ES-I3 (cell line): Measurements from ENCODE around the gene IL36A.

Experiments used
- H3K36me3 ChIP-seq: 2 replicates; pipeline ENCODE4 v1.6.1; 2013; ENCODE audit warnings: mild to moderate bottlenecking, low read length, control low read depth, moderate library complexity; ENCODE audit not compliant: insufficient read depth
- H3K4me1 ChIP-seq: 2 replicates; pipeline ENCODE4 v1.6.1; 2013; ENCODE audit warnings: mild to moderate bottlenecking, control low read depth, low read length; ENCODE audit not compliant: insufficient read depth
- H3K9ac ChIP-seq: 2 replicates; pipeline ENCODE4 v1.6.1; 2013; ENCODE audit warnings: low read depth, mild to moderate bottlenecking, low read length, moderate library complexity
- H3K9me3 ChIP-seq: 2 replicates; pipeline ENCODE4 v1.6.1; 2013; ENCODE audit warnings: mild to moderate bottlenecking, low read length, moderate library complexity; ENCODE audit not compliant: control insufficient read depth, insufficient read depth

Gene IL36A

DNA sequence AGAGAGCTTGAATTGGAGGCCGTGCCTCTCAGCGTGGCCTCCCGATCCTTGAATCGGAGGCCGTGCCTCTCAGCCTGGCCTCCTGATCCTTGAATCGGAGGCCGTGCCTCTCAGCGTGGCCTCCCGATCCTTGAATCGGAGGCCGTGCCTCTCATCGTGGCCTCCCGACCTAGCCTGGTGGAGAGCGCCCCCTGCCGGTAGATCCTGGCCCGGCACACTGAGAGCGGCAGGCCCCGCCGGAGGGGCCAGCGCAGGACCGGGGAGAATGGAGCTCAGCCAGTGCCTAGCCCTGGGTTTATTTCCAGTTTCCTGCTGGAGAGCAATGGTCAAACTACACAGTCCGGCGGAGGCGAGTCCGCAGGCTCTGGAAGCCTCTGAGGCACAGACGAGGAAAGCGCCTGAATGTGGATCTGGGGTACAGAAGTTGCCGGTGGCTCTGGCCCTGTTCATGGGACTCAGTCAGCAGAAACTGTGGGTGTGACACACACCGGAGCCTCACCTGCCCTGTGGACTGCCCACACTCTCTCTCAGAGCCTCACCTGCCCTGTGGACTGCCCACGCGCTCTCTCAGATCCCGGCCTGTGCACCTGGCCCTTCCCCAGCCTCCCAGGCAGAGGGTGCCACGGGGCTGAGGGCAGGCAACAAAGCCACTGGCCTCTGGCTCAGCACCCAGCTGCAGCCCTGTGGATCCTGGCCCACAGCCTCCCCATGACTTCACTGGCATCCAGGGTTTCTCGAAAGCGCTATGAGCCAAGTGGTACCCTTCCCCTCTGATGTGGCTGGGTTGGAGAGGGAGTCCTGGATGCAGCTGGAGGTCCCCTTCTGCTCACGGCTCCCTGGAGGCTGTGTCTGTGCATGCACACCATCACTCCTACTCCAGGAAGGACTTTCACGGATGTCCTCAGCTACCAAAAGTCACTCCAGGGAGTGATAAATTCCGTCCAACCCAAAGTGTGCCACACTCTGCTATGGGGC is 45.9 kb downstream of the IL36A start:
- no peaks in the 10 kb centered on the region for H3K4me1 ChIP-seq
- no peak overlapping the region for H3K9ac ChIP-seq
- peaks cover 5% of the 10 kb centered on the region for H3K9me3 ChIP-seq
- no peaks in the 10 kb centered on the region for H3K36me3 ChIP-seq

- Histone ChIP-seq H3K9ac (no peak within 1 kb of the TSS), H3K9me3 (peaks cover 7% of the 10 kb centered on the region), H3K36me3 (no peaks in the 10 kb centered on the region), H3K4me1 (no peaks in the 10 kb centered on the region)
Measured at GRCh38 chr2:113052396-113052917, 47.2 kb downstream of the IL36A start, which contains the start of gene IL36B. Gene IL36B, minus strand, starts transcription at chr2:113052867.

DNA sequence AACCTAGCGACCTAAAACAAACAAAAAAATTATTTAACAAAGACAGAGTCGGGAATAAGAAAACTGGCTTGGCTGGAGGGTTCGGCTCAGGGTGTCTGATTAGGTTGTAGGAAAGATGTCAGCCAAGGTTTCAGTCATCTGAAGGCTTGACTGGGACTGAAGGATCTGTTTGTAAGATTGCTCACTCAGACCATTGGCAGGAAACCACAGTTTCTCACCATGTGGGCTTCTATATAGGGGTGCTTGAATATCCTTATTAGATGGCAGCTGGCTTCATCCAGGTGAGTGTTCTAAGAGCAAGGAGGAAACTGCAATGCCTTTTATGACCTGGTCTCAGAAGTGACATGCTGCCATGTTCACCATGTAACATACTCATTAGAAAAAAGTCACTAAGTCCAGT is 48.4 kb downstream of the IL36A start:
- H3K4me1 ChIP-seq, result no peaks in the 10 kb centered on the region
- no peaks in the 10 kb centered on the region for H3K36me3 ChIP-seq
- peaks cover 7% of the 10 kb centered on the region for H3K9me3 ChIP-seq
- H3K9ac ChIP-seq, result no peak overlapping the region

GRCh38 chr2:113054066-113054465 is 48.8 kb downstream of the IL36A start:
- Histone ChIP-seq H3K9me3 (peaks cover 7% of the 10 kb centered on the region), H3K9ac (no peak overlapping the region), H3K36me3 (no peaks in the 10 kb centered on the region), H3K4me1 (no peaks in the 10 kb centered on the region)

- Histone ChIP-seq H3K9me3 (peaks cover 7% of the 10 kb centered on the region), H3K36me3 (no peaks in the 10 kb centered on the region), H3K4me1 (no peaks in the 10 kb centered on the region), H3K9ac (no peak overlapping the region)
Measured at GRCh38 chr2:113056521-113056920, 51.3 kb downstream of the IL36A start.

GRCh38 chr2:113057117-113057516 is 51.9 kb downstream of the IL36A start:
- H3K4me1 ChIP-seq, result no peaks in the 10 kb centered on the region
- H3K36me3 ChIP-seq, result no peaks in the 10 kb centered on the region
- H3K9me3 ChIP-seq, result peaks cover 7% of the 10 kb centered on the region
- no peak overlapping the region for H3K9ac ChIP-seq
